Activated T-helper 2 cell treated with anti-CD3 and anti-CD28 coated beads, Interferon-gamma antibody, Interleukin-2, Interleukin-4, amounts not matched to agents 10 μg/mL and 5 μg/mL and 100 μg/mL, durations not matched to agents 14 hours and 24 hours and 36 hours (primary cell): ENCODE measurements around the gene TGFBI. TPM values are rescaled to one million over a fixed set of nuclear protein-coding genes. Genes with fewer than 3 reads are reported as not detected.

Source experiments
- DNase-seq: peaks from one replicate; pipeline ENCODE4 v3.0.0; 2021; ENCODE audit warnings: low spot score
- H3K27ac Mint-ChIP-seq: one replicate; pipeline ENCODE4 v1.8.0; 2021; ENCODE audit warnings: mixed read lengths
- H3K27me3 Mint-ChIP-seq: one replicate; pipeline ENCODE4 v1.8.0; 2021; ENCODE audit warnings: low read depth, mixed read lengths
- H3K36me3 Mint-ChIP-seq: one replicate; pipeline ENCODE4 v1.8.0; 2021; ENCODE audit warnings: low read depth, mixed read lengths
- H3K4me1 Mint-ChIP-seq: one replicate; pipeline ENCODE4 v1.8.0; 2021; ENCODE audit warnings: low read depth, mixed read lengths
- H3K4me3 Mint-ChIP-seq: one replicate; pipeline ENCODE4 v1.8.0; 2021; ENCODE audit warnings: low read depth, mild to moderate bottlenecking, moderate library complexity, mixed read lengths
- H3K9me3 Mint-ChIP-seq: one replicate; pipeline ENCODE4 v1.8.0; 2021; ENCODE audit warnings: mixed read lengths
- intact Hi-C: fragments of 100-400 bp; cut with micrococcal nuclease; formaldehyde crosslinking; loops from one replicate; pipeline ENCODE4 v1.15.1; 2023
- total RNA-seq: library from RNA; stranded (reverse); gene quantifications from 2 replicates; pipeline ENCODE4 v1.2.3, GENCODE V29; 2022

TGFBI gene
- total RNA-seq = not detected in 2 replicates

GRCh38 chr5:136028782-136029742 lies at the start of gene TGFBI:
Gene TGFBI, plus strand, starts transcription at chr5:136028988. Its CDS starts 68 bp downstream, at chr5:136029056.
- no peaks in the 10 kb centered on the region for H3K4me1 Mint-ChIP-seq
- H3K27ac Mint-ChIP-seq = no peak within 1 kb of the TSS
- no peak within 1 kb of the TSS for H3K4me3 Mint-ChIP-seq
- H3K27me3 Mint-ChIP-seq = peaks cover 38% of the 10 kb centered on the region
- intact Hi-C loops = no loop called here
- H3K36me3 Mint-ChIP-seq = no peaks in the 10 kb centered on the region
- no peak for DNase-seq
- no peaks in the 10 kb centered on the region for H3K9me3 Mint-ChIP-seq

- peaks cover 22% of the 10 kb centered on the region for H3K27me3 Mint-ChIP-seq
- no peaks in the 10 kb centered on the region for H3K36me3 Mint-ChIP-seq
- no peak overlapping the region for H3K27ac Mint-ChIP-seq
- H3K9me3 Mint-ChIP-seq = no peaks in the 10 kb centered on the region
- DNase-seq = no peak
- intact Hi-C loops = loop anchor here (5.0 kb wide), 1 partner anchor 63 kb away; no protein-coding TSS in a partner anchor
- no peaks in the 10 kb centered on the region for H3K4me1 Mint-ChIP-seq
- H3K4me3 Mint-ChIP-seq = no peak overlapping the region
These were observed 49.8 kb upstream of the TGFBI start for GRCh38 chr5:135978993-135979392.

- Mint-ChIP-seq H3K4me1 (no peaks in the 10 kb centered on the region), H3K36me3 (no peaks in the 10 kb centered on the region), H3K27ac (no peak overlapping the region), H3K4me3 (no peak overlapping the region), H3K27me3 (peaks cover 20% of the 10 kb centered on the region), H3K9me3 (no peaks in the 10 kb centered on the region)
- intact Hi-C loops = loop anchor here (5.0 kb wide), 1 partner anchor 63 kb away; no protein-coding TSS in a partner anchor
- DNase-seq = no peak
These were observed 49.3 kb upstream of the TGFBI start for GRCh38 chr5:135979510-135979909.

GRCh38 chr5:135980620-135981019 lies 48.2 kb upstream of the TGFBI start:
- no peaks in the 10 kb centered on the region for H3K4me1 Mint-ChIP-seq
- intact Hi-C loops = no loop called here
- H3K27ac Mint-ChIP-seq = no peak overlapping the region
- H3K36me3 Mint-ChIP-seq = no peaks in the 10 kb centered on the region
- no peak for DNase-seq
- H3K4me3 Mint-ChIP-seq = no peak overlapping the region
- H3K27me3 Mint-ChIP-seq = peaks cover 16% of the 10 kb centered on the region
- H3K9me3 Mint-ChIP-seq = no peaks in the 10 kb centered on the region

GRCh38 chr5:135985951-135986350 lies 42.8 kb upstream of the TGFBI start:
- no peak overlapping the region for H3K4me3 Mint-ChIP-seq
- H3K4me1 Mint-ChIP-seq = no peaks in the 10 kb centered on the region
- no peak for DNase-seq
- no peaks in the 10 kb centered on the region for H3K36me3 Mint-ChIP-seq
- H3K27me3 Mint-ChIP-seq = peaks cover 5% of the 10 kb centered on the region
- H3K27ac Mint-ChIP-seq = no peak overlapping the region
- H3K9me3 Mint-ChIP-seq = no peaks in the 10 kb centered on the region
- intact Hi-C loops = no loop called here

- Mint-ChIP-seq H3K4me1 (no peaks in the 10 kb centered on the region), H3K27ac (no peak overlapping the region), H3K27me3 (peaks cover 5% of the 10 kb centered on the region), H3K9me3 (no peaks in the 10 kb centered on the region), H3K4me3 (no peak overlapping the region), H3K36me3 (no peaks in the 10 kb centered on the region)
- intact Hi-C loops = no loop called here
- no peak for DNase-seq
These were observed 42.4 kb upstream of the TGFBI start for GRCh38 chr5:135986401-135986800.

- intact Hi-C loops = no loop called here
- Mint-ChIP-seq H3K27me3 (peaks cover 5% of the 10 kb centered on the region), H3K4me3 (no peak overlapping the region), H3K9me3 (no peaks in the 10 kb centered on the region), H3K4me1 (no peaks in the 10 kb centered on the region), H3K36me3 (no peaks in the 10 kb centered on the region), H3K27ac (no peak overlapping the region)
- DNase-seq = no peak
These were observed 41.8 kb upstream of the TGFBI start for GRCh38 chr5:135986891-135987401.

GRCh38 chr5:135988546-135988945 lies 40.2 kb upstream of the TGFBI start:
- DNase-seq = no peak
- Mint-ChIP-seq H3K9me3 (no peaks in the 10 kb centered on the region), H3K36me3 (no peaks in the 10 kb centered on the region), H3K4me3 (no peak overlapping the region), H3K4me1 (no peaks in the 10 kb centered on the region), H3K27me3 (peaks cover 5% of the 10 kb centered on the region), H3K27ac (no peak overlapping the region)
- intact Hi-C loops = no loop called here

- Mint-ChIP-seq H3K36me3 (no peaks in the 10 kb centered on the region), H3K27ac (no peak overlapping the region), H3K9me3 (no peaks in the 10 kb centered on the region), H3K4me1 (no peaks in the 10 kb centered on the region), H3K27me3 (peaks cover 6% of the 10 kb centered on the region), H3K4me3 (no peak overlapping the region)
- intact Hi-C loops = no loop called here
- no peak for DNase-seq
These were observed 39.1 kb upstream of the TGFBI start for GRCh38 chr5:135989686-135990085.

- no peaks in the 10 kb centered on the region for H3K4me1 Mint-ChIP-seq
- no peaks in the 10 kb centered on the region for H3K36me3 Mint-ChIP-seq
- intact Hi-C loops = no loop called here
- DNase-seq = no peak
- H3K27ac Mint-ChIP-seq = no peak overlapping the region
- no peaks in the 10 kb centered on the region for H3K9me3 Mint-ChIP-seq
- no peak overlapping the region for H3K4me3 Mint-ChIP-seq
- peaks cover 8% of the 10 kb centered on the region for H3K27me3 Mint-ChIP-seq
These were observed 38.1 kb upstream of the TGFBI start for GRCh38 chr5:135990528-135991255.

- H3K9me3 Mint-ChIP-seq = no peaks in the 10 kb centered on the region
- no peak overlapping the region for H3K4me3 Mint-ChIP-seq
- H3K36me3 Mint-ChIP-seq = no peaks in the 10 kb centered on the region
- H3K27me3 Mint-ChIP-seq = peaks cover 8% of the 10 kb centered on the region
- intact Hi-C loops = no loop called here
- no peaks in the 10 kb centered on the region for H3K4me1 Mint-ChIP-seq
- no peak for DNase-seq
- no peak overlapping the region for H3K27ac Mint-ChIP-seq
These were observed 37.4 kb upstream of the TGFBI start for GRCh38 chr5:135991429-135991828.

GRCh38 chr5:135993335-135993879 lies 35.4 kb upstream of the TGFBI start:
- no peaks in the 10 kb centered on the region for H3K9me3 Mint-ChIP-seq
- H3K27me3 Mint-ChIP-seq = peaks cover 5% of the 10 kb centered on the region
- DNase-seq = no peak
- intact Hi-C loops = no loop called here
- H3K4me1 Mint-ChIP-seq = no peaks in the 10 kb centered on the region
- no peak overlapping the region for H3K4me3 Mint-ChIP-seq
- no peak overlapping the region for H3K27ac Mint-ChIP-seq
- no peaks in the 10 kb centered on the region for H3K36me3 Mint-ChIP-seq
